Measurements from ENCODE around the gene TFEB.

Gene TFEB

GRCh38 chr6:41647061-41647511 lies 88.3 kb downstream of the TFEB start:
- H3K36me3 Mint-ChIP-seq (ENCODE audit: insufficient read depth), result peaks cover 2% of the 10 kb centered on the region
- peaks cover 36% of the 10 kb centered on the region for H3K27me3 Mint-ChIP-seq
- no peaks in the 10 kb centered on the region for H3K9me3 Mint-ChIP-seq
- ATAC-seq (replicated peaks; ENCODE audit: extremely low read depth, poor library complexity, severe bottlenecking) (no peak), DNase-seq (ENCODE audit: low spot score in 2 of 2) (no peak)
- H3K4me3 Mint-ChIP-seq, result no peak overlapping the region
- H3K4me1 Mint-ChIP-seq, result peaks cover 4% of the 10 kb centered on the region
- H3K27ac Mint-ChIP-seq (ENCODE audit: low read depth), result no peak overlapping the region

DNA sequence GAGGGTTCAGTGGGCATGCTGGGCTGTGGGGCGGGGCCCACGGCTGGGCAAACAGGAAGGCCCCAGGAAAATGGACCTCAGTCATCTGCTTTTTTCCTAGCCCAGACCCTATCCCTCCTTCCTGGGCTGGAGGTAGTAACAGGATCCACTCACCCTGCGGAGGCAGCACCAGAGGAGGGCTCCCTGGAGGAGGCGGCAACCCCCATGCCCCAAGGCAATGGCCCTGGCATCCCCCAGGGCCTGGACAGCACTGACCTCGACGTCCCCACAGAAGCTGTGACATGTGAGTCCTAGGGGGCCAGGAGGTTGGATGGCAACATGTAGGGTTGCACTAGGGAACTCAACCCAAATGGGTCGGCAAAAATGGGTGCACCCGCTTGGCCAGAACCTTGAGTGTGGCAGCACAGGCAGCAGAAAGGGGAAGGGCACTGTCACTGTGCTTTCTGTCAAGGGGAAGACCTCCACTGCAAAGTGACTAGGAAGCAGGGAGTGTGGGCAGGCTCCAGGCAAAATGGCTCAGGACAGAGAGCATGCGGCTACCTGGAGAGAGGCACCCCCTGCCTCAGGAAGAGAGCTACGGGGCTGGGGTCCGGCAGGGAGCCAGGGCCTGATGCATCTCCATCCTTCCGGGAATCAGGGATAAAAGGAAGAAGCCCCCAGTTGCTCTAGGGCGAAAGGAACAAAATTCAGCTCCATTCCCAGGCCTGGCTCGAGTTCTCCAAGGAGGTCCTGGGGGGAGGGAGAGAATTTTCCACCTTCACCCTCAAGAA lies 89.2 kb downstream of the TFEB start:
- H3K9me3 Mint-ChIP-seq, result no peaks in the 10 kb centered on the region
- DNase-seq (ENCODE audit: low spot score in 2 of 2), result no peak
- H3K36me3 Mint-ChIP-seq (ENCODE audit: insufficient read depth), result peaks cover 2% of the 10 kb centered on the region
- no peak overlapping the region for H3K4me3 Mint-ChIP-seq
- no peak for ATAC-seq (replicated peaks; ENCODE audit: extremely low read depth, poor library complexity, severe bottlenecking)
- H3K27ac Mint-ChIP-seq (ENCODE audit: low read depth), result no peak overlapping the region
- peaks cover 37% of the 10 kb centered on the region for H3K27me3 Mint-ChIP-seq
- H3K4me1 Mint-ChIP-seq, result peaks cover 4% of the 10 kb centered on the region

DNA sequence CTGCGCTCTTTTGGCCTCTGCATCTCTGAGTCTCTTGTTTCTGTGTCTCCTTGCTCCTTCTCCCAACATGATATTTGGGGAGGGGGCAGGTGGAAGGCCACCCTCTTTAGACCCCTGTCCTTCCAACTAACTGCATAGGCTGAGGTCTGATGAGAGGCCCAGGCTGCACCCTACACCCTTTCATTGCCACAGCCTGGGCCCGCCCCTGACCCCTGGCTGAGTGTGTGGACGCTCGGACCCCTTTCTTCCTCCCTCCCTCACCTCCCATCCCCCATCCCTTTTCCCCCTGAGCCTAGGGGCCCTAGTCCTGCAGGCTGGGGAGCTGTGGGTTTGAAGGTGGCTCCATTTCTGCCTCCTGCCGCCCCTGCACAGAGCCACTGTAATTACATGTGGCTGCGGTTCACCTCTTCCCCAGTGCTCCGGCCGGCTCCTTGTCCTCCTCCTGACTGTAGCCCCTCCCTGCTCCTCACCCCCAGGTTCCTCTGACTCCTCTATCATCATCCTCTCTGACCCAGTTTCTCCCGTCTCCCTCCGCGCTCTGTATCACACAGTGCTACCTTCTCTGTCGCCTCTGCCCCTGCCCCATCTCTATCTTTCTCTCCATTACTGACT lies 90.3 kb downstream of the TFEB start:
- ATAC-seq (replicated peaks; ENCODE audit: extremely low read depth, poor library complexity, severe bottlenecking) (no peak), DNase-seq (ENCODE audit: low spot score in 2 of 2) (no peak)
- no peak overlapping the region for H3K27ac Mint-ChIP-seq (ENCODE audit: low read depth)
- peaks cover 4% of the 10 kb centered on the region for H3K4me1 Mint-ChIP-seq
- no peaks in the 10 kb centered on the region for H3K9me3 Mint-ChIP-seq
- peaks cover 2% of the 10 kb centered on the region for H3K36me3 Mint-ChIP-seq (ENCODE audit: insufficient read depth)
- H3K4me3 Mint-ChIP-seq, result no peak overlapping the region
- peaks cover 48% of the 10 kb centered on the region for H3K27me3 Mint-ChIP-seq

- DNase-seq (ENCODE audit: low spot score in 2 of 2), result no peak
- Mint-ChIP-seq H3K27ac (ENCODE audit: low read depth) (no peak overlapping the region), H3K4me3 (no peak overlapping the region), H3K27me3 (peaks cover 55% of the 10 kb centered on the region), H3K36me3 (ENCODE audit: insufficient read depth) (peaks cover 2% of the 10 kb centered on the region), H3K9me3 (no peaks in the 10 kb centered on the region), H3K4me1 (peaks cover 4% of the 10 kb centered on the region)
- no peak for ATAC-seq (replicated peaks; ENCODE audit: extremely low read depth, poor library complexity, severe bottlenecking)
These were observed 91.0 kb downstream of the TFEB start for GRCh38 chr6:41644297-41644879.

- ATAC-seq (replicated peaks; ENCODE audit: extremely low read depth, poor library complexity, severe bottlenecking) (no peak), DNase-seq (ENCODE audit: low spot score in 2 of 2) (no peak)
- Mint-ChIP-seq H3K36me3 (ENCODE audit: insufficient read depth) (peaks cover 4% of the 10 kb centered on the region), H3K27me3 (peaks cover 60% of the 10 kb centered on the region), H3K4me1 (peaks cover 4% of the 10 kb centered on the region), H3K27ac (ENCODE audit: low read depth) (no peak overlapping the region), H3K4me3 (no peak overlapping the region), H3K9me3 (no peaks in the 10 kb centered on the region)
These were observed 91.5 kb downstream of the TFEB start for GRCh38 chr6:41643899-41644269.

GRCh38 chr6:41642960-41643898 lies 92.2 kb downstream of the TFEB start:
- Mint-ChIP-seq H3K27me3 (peaks cover 64% of the 10 kb centered on the region), H3K36me3 (ENCODE audit: insufficient read depth) (peaks cover 4% of the 10 kb centered on the region), H3K27ac (ENCODE audit: low read depth) (no peak overlapping the region), H3K4me1 (peaks cover 4% of the 10 kb centered on the region), H3K4me3 (no peak overlapping the region), H3K9me3 (no peaks in the 10 kb centered on the region)
- no peak for DNase-seq (ENCODE audit: low spot score in 2 of 2)
- no peak for ATAC-seq (replicated peaks; ENCODE audit: extremely low read depth, poor library complexity, severe bottlenecking)

- H3K27ac Mint-ChIP-seq (ENCODE audit: low read depth), result no peak overlapping the region
- DNase-seq (ENCODE audit: low spot score in 2 of 2), result no peak
- H3K4me1 Mint-ChIP-seq, result peaks cover 8% of the 10 kb centered on the region
- no peak overlapping the region for H3K4me3 Mint-ChIP-seq
- H3K9me3 Mint-ChIP-seq, result no peaks in the 10 kb centered on the region
- peaks cover 4% of the 10 kb centered on the region for H3K36me3 Mint-ChIP-seq (ENCODE audit: insufficient read depth)
- no peak for ATAC-seq (replicated peaks; ENCODE audit: extremely low read depth, poor library complexity, severe bottlenecking)
- peaks cover 73% of the 10 kb centered on the region for H3K27me3 Mint-ChIP-seq
These were observed 93.1 kb downstream of the TFEB start for GRCh38 chr6:41642090-41642959.

- peaks cover 77% of the 10 kb centered on the region for H3K27me3 Mint-ChIP-seq
- DNase-seq (ENCODE audit: low spot score in 2 of 2) (no peak), ATAC-seq (replicated peaks; ENCODE audit: extremely low read depth, poor library complexity, severe bottlenecking) (no peak)
- H3K27ac Mint-ChIP-seq (ENCODE audit: low read depth), result no peak overlapping the region
- peaks cover 4% of the 10 kb centered on the region for H3K36me3 Mint-ChIP-seq (ENCODE audit: insufficient read depth)
- H3K4me1 Mint-ChIP-seq, result peaks cover 8% of the 10 kb centered on the region
- no peak overlapping the region for H3K4me3 Mint-ChIP-seq
- no peaks in the 10 kb centered on the region for H3K9me3 Mint-ChIP-seq
These were observed 94.0 kb downstream of the TFEB start for GRCh38 chr6:41641352-41641925.

- DNase-seq (ENCODE audit: low spot score in 2 of 2), result no peak
- H3K27ac Mint-ChIP-seq (ENCODE audit: low read depth), result no peak overlapping the region
- no peaks in the 10 kb centered on the region for H3K9me3 Mint-ChIP-seq
- H3K36me3 Mint-ChIP-seq (ENCODE audit: insufficient read depth), result peaks cover 2% of the 10 kb centered on the region
- H3K27me3 Mint-ChIP-seq, result peaks cover 77% of the 10 kb centered on the region
- H3K4me1 Mint-ChIP-seq, result peaks cover 8% of the 10 kb centered on the region
- H3K4me3 Mint-ChIP-seq, result no peak overlapping the region
- no peak for ATAC-seq (replicated peaks; ENCODE audit: extremely low read depth, poor library complexity, severe bottlenecking)
These were observed 95.0 kb downstream of the TFEB start for GRCh38 chr6:41640426-41640825.

DNA sequence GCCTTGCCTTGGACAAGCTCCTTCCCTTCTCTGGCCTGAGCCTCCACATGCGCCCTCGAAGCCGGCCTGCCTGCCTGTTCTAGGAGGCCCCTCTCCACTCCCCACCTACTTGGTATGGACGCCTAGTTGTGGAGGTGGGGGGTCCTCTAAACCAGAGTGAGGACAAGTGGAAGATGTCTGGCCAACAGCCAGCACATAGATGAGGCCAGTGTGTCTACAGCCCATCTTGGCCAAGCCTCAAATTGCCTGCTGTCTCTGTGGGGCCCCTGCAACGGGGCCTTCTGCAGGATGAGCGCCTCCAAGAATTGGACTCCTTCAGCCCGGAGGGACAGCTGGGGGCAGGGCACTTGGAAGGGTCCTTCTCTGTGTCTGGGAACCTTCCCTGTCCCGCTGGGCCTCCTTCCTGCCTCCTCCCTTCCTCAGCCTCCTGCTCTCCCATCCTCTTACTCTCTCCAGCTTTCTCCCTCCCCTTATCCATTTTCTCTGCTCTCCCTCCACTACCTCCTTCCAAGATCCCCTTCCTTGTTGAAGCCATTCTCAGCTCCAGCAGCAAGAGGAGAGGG lies 95.5 kb downstream of the TFEB start:
- Mint-ChIP-seq H3K36me3 (ENCODE audit: insufficient read depth) (peaks cover 2% of the 10 kb centered on the region), H3K9me3 (no peaks in the 10 kb centered on the region), H3K4me3 (peak overlapping the region; percentile 49), H3K27me3 (peaks cover 77% of the 10 kb centered on the region), H3K27ac (ENCODE audit: low read depth) (no peak overlapping the region), H3K4me1 (peaks cover 8% of the 10 kb centered on the region)
- no peak for ATAC-seq (replicated peaks; ENCODE audit: extremely low read depth, poor library complexity, severe bottlenecking)
- DNase-seq (ENCODE audit: low spot score in 2 of 2), result no peak

All from central memory CD8-positive, alpha-beta T cell (primary cell).